Lower leg skin (tissue), 3 donors: Measurements from ENCODE around the gene CPVL.

Experiments
- CTCF ChIP-seq, 3 donors: fragments of 450-650 bp; IDR thresholded peaks; one replicate each; pipeline ENCODE4 v1.5.1; 2016; ENCODE audit warnings: antibody characterized with exemption in 3 of 3, mild to moderate bottlenecking in 3 of 3, moderate library complexity in 2 of 3
- POLR2A ChIP-seq, 2 donors: fragments of 450-650 bp; IDR thresholded peaks; one replicate each; pipeline ENCODE4 v1.6.1; 2016 to 2017; ENCODE audit warnings: antibody characterized with exemption in 2 of 2, mild to moderate bottlenecking in 1 of 2, moderate library complexity in 1 of 2

- TF ChIP-seq CTCF (IDR thresholded peaks at IDR 0.05) (no peak), POLR2A (IDR thresholded peaks at IDR 0.05) (no peak)
Observed at GRCh38 chr7:28958235-28958979, 187.9 kb downstream of the CPVL start, which contains the start of gene TRIL.
